HPDE6-E6E7 (cell line): ENCODE results near the gene SERPINA10.
"Not testable (repeated sequence)": the region's sequence is repeated elsewhere in the genome, so short reads cannot be mapped to it uniquely, and the experiment has no call there.

Source experiments
- DNase-seq: peaks from one replicate; pipeline ENCODE4 v3.0.0; 2011; ENCODE audit warnings: missing footprints; ENCODE audit errors: extremely low spot score

Gene SERPINA10

DNA sequence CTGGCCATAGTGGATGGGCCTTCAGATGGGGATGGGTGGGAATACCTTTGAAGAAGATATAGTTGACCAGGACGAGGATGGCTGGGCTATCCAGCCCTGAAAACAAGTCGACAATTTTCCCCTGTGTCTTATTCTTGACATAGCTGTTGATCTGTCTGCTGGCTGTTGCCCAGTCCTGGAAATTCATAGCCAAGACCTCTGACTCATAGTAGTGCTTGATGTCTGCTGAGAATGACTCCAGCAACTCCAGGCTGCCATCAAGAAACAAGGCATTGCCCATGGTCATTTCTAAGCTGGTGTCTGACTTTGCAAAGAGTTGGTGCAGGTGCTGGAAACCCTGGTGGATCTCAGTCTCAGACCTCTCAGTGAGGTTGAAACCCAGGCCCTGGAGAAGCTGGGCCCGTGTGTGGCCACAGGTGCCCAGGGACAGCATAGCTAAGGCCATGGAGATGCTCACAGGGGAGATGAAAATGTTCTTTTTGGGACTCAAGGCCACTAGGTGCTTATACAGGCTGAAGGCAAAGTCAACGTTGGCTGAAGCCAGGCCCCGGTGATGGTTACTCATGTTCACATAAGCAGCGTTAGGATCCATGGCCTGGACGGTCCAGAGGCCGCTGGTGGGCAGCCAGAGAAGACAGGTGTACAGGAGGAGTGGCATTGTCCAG lies 21.1 kb upstream of the SERPINA10 start:
- no peak for DNase-seq

DNA sequence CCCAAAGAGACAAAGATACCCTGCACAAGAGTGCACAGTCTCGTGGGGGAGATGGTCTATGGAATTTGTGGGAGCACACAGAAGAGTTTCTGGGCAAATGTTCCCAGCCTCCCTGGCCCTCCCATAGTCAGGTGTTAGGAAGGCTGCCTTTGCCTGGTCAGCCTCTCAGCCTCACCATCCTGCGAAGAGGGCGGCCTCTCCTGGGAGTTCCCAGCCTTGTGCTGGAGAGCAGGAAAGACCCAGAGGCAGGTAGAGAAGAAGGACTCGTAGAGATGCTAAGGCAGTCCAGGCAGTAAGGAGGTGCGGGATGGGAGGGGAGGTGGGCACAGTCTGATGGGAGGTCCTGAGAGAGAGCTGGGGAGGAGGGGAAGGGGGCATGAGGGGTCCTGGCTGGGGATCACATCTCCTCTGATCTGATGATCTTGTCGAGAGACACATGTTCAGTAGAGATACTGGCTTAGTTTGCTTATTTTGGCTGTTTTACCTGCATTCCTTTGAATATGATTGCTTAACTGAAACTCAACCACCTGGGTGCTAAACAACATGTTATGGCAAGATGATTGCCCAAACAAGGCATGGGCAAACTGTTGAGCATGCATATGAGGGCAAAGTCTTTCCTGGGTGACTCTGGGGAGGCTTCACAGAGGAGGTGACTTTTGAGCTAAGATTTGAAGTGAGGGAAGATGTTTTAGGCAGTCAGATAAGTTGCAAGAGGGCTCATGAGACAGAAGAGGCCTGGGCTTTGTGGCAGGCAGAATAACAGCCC lies 19.6 kb upstream of the SERPINA10 start:
- no peak for DNase-seq

DNA sequence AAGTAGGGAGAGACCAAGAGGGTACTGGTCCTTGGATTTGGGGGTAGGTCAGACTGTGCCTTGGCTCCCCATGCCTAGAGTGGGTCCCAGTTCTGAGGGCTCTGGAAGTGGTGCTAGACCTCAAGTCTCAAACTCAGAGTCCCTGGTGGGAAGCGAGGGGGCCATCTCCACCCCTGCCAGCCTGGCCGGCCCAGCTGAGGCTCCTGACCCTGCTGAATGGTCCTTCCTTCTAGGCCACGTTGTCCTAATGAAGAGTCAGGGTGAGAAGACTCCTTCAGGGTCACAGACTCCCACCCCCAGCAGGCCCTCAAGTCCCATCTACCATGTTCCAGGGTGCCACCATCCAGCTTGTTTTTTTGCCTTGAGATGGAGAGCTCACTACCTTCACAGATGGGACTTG lies 17.2 kb upstream of the SERPINA10 start:
- no peak for DNase-seq

DNA sequence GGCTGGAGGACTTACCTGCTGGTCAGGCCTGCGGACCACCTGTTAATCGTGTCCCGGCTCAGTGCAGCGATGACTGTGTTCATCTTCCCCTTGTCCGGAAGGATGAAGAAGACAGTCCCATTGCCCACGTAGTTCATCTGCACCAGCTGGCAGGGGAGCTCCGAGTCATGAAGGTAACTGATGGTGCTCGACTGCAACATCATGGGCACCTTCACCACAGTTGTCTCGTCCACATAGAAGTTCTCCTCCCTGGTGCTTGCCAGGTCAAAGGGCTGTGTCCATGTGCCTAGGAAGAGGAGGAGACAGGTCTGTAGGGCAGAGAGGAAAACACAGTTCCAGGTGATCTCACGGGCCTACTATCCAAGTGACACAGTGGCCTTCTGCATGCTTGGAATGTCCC lies 16.7 kb upstream of the SERPINA10 start:
- no peak for DNase-seq

DNA sequence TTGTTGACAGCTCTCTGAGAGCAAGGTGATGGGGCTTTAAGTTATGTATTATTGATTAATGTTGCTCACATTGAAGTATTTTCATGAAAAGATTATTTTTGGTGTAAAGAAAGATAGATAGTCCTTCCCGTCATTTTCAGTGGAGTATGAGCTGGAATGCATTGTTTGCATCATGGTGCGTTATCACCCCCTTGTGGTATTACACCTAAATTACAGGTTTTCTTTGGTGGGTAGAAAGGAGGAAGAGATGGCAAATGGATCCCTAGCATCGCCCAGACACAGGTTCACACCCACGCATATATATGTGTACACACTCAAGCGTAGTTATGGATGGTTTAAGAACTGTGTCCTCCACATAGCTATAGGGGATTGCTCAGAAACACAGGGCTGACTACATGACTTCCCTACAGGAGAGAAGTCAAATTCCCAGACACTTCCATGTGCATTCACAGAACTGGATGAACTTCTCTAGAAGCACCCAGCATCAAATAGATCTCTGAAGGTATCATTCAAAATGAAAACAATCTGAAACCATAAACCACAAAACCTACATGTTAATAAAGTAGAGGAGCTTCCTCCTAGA lies 14.4 kb upstream of the SERPINA10 start:
- DNase-seq: no peak

DNA sequence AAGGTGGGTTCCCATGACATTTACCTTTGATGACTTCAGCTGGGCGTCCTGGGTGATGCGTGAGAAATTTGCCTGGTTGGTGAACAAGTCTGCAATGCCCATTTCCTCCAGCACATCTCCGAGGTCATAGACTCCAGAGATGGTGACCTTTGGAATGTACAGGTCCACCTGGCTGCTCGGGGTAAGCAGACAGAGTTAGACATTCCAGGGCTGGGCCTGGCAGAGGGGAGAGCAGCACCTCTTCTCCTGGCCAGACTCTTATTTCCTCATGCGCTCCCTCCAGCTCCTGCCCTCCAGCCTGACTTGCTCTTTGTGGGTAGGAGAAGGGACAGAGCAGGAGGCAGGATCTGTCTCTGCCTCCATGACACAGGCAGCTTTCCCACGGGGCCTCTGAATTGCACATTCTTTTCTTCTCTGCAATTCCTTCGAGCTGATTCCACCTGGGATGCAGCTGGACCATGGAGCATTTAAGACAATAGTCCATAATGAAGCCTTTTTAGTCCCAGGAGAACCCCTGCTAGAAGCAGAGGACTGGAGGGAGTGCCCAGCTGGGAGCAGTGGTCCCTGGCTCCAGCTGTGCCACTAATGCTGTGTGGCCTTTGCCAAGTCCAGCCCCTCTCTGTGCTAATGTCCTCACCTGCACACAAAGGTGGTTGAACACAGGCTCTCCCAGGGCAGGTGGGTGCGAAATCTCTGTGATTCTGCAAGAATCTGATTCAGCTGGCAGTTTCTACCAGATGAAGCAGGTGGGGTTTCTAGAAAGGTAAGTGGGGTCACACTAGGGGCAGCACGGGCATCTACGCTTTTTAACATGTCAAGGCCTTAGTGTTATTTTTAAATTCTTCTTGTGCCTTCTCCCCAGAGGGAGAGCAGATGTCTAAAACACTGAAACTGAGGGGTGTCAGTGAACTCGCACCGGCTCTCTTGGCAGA lies 13.2 kb upstream of the SERPINA10 start:
- DNase-seq: no peak

DNA sequence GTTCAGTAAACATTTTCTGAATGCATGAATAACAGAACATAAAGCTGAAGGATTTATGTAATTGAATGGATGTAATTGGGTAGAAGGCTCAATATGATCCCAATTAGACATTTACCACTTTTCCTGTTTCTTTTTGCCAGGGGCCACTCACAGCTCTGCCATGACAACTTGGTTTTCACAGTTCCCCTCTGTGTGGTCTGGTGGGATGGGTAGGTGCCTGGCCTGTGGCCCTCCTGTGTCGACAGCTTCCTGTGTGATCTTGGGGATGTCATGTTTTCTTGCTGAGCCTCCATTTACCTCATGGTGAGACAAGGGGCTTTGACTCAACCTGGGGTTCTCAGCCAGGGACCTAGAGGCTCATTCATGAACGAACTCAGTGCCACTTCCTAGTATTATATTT lies 12.6 kb upstream of the SERPINA10 start:
- no peak for DNase-seq

DNA sequence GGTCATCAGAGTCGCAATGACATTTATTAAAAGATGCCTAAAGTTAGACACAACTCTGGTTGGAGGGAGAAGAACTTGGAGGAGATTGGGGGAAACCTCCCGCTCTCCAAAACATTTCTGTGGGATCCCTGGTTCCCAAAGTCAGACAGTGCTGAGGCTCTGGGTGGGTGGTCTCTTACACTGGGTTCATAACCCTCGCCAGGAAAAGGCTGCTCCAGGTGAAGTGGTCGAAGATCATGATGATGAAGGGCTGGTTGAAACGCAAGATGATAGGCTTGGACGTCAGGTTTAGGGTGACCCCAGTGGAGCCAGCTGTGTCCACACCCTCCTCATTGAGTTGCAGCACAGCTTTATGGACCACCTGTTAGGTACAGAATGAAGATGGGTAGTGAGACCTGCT lies 11.2 kb upstream of the SERPINA10 start:
- DNase-seq: no peak

DNA sequence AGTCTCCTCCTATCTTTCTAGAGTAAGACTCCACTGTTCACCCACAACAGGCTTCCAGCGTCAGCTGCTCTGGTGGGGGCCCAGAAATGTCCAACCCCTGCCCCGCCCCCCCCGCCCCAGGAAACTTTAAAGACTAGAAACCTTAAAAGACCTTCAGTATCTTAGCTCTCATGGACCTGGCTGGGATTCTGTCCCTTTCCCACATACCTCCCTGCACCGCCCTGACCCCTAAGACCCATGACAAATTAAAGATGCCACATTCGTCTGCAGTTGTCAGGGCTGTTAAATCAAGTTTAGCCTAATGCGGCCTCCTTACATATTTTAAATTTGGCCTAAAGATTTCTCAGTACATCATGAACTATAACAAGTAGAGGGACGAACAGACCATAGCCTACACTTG lies 10.0 kb upstream of the SERPINA10 start:
- DNase-seq: no peak

DNA sequence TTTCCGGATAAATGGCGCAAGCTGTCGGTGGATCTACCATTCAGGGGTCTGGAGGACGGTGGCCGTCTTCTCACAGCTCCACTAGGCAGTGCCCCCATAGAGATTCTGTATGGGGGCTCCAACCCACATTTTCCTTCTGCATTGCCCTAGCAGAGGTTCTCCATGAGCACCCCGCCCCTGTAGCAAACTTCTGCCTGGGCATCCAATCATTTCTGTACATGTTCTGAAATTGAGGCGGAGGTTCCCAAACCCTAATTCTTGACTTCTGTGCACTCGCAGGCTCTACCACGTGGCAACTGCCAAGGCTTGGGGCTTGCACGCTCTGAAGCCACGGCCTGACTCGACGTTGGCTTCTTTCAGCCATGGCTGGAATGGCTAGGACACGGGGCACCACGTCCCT lies 5.1 kb upstream of the SERPINA10 start:
- no peak for DNase-seq

DNA sequence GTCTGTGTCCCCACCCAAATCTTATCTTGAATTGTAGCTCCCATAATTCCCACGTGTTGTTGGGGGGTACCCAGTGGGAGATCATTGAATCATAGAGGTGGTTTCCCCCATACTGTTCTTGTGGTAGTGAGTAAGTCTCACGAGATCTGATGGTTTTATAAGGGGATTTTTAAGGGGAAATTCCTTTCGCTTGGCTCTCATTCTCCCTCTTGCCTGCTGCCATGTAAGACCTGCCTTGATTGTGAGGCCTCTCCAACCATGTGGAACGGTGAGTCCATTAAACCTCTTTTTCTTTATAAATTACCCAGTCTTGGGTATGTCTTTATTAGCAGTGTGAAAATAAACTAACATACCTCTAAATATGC lies 3.1 kb upstream of the SERPINA10 start:
- not testable (repeated sequence) for DNase-seq

DNA sequence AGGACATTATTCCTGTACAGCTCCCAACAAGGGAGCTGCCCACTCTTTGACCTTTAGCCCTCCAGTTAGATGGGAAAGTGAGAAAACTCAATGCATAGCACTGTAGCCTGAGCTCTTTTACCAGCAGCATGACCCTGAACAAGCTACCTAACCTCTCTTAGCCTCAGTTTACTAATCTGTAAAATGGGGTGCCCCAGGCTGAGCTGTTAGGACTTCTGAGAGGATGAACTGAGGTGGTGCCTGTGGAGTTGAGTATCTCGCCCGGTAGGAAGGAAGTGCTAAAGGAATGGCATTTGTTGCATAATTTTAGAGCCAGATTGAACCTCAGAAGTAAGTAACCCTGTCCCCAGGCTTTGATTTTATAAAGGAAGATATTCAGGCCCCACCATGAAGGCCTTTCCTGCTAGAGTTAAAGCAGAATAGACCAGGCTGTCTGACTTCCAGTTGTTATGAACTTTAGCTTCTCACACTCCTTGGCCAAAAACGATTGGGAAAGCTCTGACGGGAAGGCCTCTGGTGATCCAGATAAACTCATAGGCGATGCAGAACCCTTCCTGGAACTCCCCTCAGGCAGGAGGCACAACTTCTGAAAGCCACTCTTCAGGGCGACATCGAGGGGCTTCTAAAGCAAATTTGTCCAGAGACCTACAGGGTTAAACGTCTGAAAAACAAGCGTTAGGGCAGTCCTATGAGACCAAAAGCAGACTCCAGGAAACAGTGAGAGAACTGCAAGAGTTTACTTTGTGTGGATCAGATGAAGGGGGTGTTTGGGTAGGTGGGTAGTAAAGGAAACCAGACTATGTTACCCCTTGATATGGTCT lies 2.5 kb upstream of the SERPINA10 start:
- no peak for DNase-seq

DNA sequence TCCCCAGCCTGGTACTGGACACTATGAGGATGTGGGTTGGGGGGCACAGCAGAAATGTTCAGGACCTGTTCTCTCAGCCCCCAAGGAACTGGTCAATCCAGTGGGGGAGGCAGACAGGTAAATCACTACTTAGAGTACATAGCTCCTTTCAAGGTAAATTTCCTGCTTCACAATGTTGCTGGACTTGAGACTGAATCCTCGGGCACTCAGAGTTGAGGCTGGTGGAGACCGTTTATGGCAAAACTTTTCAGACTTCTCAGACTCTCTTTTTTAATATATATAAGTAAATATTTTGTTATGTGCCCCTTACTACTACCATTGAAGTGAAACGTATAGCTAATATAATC lies 483 bp upstream of the SERPINA10 start:
- DNase-seq: no peak

DNA sequence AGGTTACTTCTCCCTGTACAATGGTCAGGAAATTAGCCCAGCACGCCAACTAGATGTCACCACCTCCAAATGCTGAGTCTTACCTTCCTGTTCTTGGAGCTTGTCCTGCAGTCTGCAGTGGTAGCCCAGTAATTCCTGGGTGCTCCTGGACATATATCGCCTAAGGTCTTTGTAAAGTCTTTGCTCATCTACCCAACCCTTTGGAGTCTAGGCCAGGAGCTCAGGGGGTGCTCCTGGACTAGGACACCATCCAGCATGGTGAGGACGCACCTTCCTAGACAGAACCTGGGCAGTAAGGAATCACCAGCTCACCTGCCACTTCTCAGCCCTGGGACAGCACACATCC lies 569 bp downstream of the SERPINA10 start:
- DNase-seq: no peak

DNA sequence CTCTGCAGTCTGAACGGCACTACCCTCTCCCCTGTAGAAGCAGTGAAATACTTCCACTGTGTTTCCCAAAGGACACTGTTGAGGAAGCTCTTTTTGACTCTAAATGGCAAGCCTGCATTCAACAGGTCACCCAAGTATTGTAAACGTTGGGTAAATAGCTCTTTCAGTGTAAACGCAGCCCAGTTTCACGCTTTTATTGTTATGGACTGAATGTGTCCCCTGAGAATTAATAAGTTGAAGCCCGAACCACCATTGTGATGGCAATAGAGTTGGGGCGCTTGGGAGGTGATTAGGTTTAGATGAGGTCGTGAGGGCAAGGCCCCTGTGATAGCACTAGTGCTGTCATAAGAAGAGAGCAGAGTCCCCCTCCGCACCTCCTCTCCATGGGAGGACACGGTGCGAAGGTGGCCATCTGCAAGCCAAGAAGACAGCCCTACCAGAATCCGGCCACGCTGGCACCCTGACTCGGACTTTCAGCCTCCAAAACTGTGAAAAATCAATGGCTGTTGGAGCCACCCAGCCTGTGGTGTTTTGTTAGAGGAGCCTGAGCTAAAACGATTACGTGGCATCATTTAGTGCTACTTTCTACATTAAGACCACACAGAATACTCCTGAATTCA lies 1.1 kb downstream of the SERPINA10 start:
- no peak for DNase-seq

DNA sequence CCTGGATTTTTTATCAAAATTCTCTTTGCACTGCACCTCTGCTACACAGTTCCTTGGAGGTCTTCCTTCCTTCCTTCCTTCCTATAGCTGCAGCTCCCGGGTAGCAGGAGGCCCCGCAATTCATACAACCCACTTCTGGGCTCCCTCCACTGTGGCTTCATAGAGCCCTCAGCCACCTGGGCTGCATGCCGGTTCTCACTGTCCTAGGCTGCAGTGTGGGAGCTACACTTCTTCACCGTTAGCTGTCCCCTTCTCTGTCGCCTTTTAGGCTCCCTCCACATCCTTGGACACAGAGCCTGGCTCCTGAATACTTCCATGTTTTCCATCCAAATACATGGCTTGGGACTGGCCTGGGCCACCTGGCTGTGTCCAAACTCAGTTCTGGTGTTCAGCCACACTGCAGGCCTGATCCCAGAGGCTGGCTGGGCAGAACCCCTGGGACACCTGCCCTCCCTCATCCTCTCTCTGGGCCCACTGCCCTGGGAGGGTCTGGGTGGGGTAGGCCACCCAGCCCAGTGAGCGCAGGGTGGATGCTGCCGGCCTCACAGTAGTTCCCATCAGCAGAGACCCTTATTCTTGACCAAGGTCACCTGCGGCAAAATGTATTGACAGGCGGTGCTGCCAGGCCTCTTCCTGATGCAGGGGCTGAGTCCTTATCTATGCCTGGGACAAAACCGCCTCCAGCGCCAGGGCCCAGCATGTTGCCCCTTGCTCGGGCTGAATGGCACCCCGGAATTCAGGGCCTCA lies 1.7 kb downstream of the SERPINA10 start:
- DNase-seq: no peak

DNA sequence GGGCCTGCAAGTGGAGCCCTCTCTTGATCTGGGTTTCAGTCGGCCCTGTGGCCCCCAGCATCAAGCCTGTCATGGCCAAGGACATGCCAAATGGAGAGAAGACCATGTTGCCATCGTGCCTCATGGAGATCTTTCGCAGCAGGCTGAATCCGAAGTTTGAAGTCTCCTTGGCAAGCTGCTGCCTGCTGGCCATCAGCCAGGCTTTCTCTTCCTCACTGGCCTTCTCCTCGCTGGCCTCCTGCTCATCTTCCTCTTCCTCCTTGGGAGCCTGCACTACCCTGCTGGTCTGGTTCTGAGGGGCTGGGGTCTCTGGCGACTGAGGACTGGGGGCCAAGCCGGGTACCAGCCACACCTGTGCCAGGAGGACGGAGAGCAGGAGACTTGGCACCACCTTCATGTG lies 2.9 kb downstream of the SERPINA10 start:
- DNase-seq: no peak

DNA sequence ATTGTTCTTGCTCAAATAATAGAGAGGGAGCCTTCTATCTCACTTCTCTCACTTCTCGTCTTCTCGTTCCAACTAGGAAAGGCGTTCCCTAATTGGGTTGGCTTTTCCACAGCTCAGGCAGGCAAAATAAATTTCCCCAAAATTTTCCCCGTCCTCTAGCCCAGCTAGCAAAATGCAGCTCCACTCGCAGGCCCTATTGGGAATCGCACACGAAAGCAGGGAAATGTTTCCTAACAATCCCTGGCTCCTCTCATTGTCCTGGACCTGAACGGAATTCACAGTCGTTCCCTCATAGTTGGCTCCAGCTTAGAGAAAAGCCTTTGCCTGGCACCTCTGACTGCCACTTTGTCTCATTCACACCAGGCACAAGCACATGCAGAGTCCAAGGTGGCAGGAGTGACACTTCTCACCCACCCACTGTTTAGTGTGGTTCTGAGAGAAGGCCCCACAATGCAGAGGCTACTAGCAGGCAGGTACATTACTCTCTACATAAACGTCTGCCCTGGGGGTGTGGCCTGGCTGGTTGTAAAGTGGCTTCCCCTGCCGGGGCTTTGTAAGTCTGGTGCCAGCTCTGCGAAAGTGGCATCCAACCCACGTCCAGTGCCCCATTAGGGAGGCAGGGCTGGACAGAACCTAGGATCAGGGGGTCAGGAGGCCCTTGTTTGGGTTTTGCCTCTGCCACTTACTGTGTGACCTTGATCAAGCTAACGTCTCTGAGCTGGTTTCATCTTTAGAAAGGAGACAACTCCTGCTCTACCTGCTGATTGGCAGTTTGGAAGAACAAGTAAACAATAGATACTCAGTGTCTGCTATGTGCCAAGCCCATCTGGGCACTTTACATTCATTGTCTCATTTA lies 4.2 kb downstream of the SERPINA10 start:
- DNase-seq: no peak

DNA sequence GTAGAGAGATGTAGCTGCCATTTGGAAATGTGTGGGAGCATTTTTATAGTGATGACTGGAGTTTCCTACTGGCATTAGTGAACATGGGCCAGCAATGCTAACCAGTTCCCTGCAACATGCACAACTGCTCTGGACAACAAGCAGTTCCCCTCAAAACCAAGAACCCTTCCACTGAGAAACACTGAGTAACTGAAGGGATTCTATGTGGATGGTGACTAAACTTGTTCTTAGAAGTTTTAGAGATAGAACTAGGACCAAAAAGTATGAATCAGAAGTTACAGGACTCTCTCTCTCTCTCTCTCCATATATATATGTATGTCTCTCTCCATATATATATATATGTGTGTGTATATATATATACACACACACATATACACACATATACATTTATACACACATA lies 7.9 kb downstream of the SERPINA10 start:
- DNase-seq: no peak
